Fibroblast of mammary gland (primary cell): ENCODE data around the gene SRSF2.
"Not testable (repeated sequence)": the region's sequence is repeated elsewhere in the genome, so short reads cannot be mapped to it uniquely, and the experiment has no call there.

Source experiments
- DNase-seq: peaks from one replicate; pipeline ENCODE4 v3.0.0-alpha.2; 2010; ENCODE audit warnings: low read depth
- H3K4me3 ChIP-seq: 2 replicates; pipeline ENCODE4 v1.5.1; 2011; ENCODE audit warnings: low read depth, mild to moderate bottlenecking, low read length, moderate library complexity; ENCODE audit not compliant: control insufficient read depth
- CTCF ChIP-seq: conservative IDR thresholded peaks from 2 replicates; pipeline ENCODE4 v1.5.1; 2011; ENCODE audit warnings: low read depth, low read length, inconsistent platforms; ENCODE audit not compliant: control insufficient read depth, insufficient read depth

The SRSF2 gene

DNA sequence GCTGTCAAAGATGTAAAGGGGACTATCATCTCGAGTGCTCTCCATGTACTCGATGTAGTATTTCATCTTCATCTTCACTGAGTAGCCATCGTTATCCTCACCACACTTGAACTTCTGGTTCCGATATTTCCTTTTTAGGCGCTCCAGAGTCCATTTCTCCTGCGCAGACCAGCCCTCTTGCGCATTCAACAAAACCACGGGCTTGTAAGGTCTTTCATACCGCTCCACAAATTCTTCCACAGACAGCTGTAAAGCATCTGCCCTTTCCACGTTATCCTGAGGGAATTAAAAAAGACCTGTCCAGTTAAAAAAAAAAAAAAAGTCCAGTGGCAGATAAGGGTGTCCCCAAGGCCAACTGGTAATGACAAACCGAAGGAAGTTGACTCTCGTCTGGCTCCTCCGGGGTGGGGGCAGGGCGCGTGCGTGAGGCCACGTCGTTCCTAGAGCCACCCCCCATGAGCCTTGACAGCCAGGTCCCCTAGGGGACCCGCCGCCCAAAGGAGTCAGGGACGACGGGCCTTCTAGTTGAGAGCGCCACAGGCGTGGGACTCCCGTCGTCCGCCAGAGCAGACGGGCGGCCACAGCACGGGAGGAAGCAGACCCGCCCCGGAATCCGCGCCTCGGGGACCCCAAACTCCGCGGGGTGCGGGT lies 11.4 kb downstream of the SRSF2 start:
- no peak for DNase-seq
- H3K4me3 ChIP-seq, result peak overlapping the region; percentile 85
- no peak for TF ChIP-seq CTCF

DNA sequence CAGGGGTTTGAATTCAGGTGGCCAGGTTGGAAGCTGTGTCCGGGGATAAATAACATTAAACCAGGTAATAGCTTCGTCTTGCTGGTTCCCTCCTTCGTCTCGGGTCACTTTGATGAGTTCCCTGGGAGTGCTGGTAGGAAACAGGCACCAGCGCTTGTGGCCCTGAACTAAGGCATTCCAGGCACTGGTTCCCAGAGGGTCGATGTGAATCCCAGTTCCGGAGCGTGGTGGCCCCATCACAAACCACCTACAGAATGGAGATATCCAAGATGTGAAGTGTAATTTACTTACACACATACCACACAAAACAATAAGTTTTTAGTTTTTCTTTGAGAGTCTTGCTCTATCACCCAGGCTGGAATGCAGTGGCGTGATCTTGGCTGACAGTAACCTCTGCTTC lies 13.3 kb downstream of the SRSF2 start:
- H3K4me3 ChIP-seq, result no peak overlapping the region
- no peak for DNase-seq
- TF ChIP-seq CTCF, result no peak

DNA sequence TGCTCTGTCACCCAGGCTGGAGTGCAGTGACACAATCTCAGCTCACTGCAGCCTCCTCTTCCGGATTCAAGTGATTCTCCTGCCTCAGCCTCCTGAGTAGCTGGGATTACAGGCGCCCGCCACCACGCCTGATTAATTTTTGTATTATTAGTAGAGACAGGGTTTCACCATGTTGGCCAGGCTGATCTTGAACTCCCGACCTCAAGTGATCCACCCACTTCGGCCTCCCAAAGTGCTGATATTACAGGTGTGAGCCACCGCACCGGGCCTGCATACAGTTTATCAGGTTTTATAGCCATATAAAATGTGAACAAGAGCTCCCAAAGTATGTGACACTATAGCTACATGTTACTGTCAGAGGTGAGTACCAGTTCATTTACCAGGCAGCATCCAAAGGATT lies 14.2 kb downstream of the SRSF2 start:
- DNase-seq, H3K4me3 ChIP-seq: not testable (repeated sequence)

DNA sequence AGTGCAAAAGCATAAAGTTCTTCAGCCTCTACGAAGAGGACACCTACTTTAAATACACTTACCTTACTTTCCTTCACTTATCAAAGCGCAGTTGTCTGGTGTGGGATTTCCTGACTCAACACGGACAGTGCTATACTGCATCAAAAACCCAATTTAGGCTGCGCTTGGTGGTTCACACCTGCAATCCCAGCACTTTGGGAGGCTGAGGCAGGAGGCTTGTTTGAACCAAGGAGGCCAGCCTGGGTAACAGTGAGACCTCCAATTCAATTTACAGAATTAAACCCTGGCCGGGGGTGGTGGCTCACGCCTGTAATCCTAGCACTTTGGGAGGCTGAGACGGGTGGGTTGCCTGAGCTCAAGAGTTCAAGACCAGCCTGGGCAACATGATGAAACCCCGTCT lies 14.9 kb downstream of the SRSF2 start:
- no peak overlapping the region for H3K4me3 ChIP-seq
- TF ChIP-seq CTCF, result no peak
- DNase-seq, result no peak

GRCh38 chr17:76721463-76721862 lies 15.7 kb downstream of the SRSF2 start:
- TF ChIP-seq CTCF, result no peak
- no peak overlapping the region for H3K4me3 ChIP-seq
- no peak for DNase-seq

- TF ChIP-seq CTCF, result no peak
- no peak overlapping the region for H3K4me3 ChIP-seq
- no peak for DNase-seq
These were observed 16.2 kb downstream of the SRSF2 start for GRCh38 chr17:76720941-76721340.

GRCh38 chr17:76720211-76720610 lies 16.9 kb downstream of the SRSF2 start:
- no peak for DNase-seq
- H3K4me3 ChIP-seq, result no peak overlapping the region
- no peak for TF ChIP-seq CTCF
